ENCODE data around the gene MEPCE.

DNA sequence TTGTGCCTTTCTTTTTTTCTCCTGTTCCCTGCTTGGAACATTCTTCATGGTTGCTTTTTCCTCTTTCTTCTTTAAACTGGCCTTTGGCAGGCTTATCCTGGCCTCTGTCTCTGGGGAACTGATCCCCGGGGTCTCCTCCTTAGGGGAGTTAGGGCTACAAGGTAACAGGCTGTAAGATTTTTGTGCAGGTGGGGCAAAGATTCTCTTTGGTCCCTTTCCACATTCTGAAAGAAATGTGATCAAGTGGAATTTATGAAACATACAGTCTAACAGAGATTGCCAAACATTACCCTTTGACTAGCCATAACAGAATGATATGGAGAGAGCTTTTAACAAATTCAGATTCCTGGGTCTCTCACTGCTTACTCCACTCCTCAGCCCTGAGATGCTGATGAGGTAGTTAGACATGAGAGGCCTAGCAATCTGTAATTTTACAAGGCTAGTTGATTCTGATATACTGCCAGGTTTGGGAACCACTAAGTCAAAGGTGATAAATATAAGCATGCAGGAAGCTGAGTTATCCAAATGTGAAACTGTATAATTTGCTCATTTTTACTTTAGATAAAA lies 9.9 kb upstream of the MEPCE start:
- TF ChIP-seq CTCF (conservative IDR thresholded peaks at IDR 0.05 in 1 of 2, IDR thresholded peaks at IDR 0.05 in 1 of 2; ENCODE audit: extremely low read depth in 1 of 2, insufficient read depth in 1 of 2, low read depth in 1 of 2, low read length in 2 of 2) (no peak), EZH2 (IDR thresholded peaks at IDR 0.05; ENCODE audit: borderline replicate concordance, low read length) (no peak)

Measured in mammary epithelial cell (primary cell).